ENCODE measurements around the gene ZNF774. TPM values are rescaled to one million over a fixed set of nuclear protein-coding genes. Genes with fewer than 3 reads are reported as not detected.

ZNF774 gene
- total and polyA plus RNA-seq, 10 of the 15 experiments (the other 5 are each of a cell fraction or from before 2014, with no cell fraction given): 0.35 to 2.5 (median 1.7) TPM

DNA sequence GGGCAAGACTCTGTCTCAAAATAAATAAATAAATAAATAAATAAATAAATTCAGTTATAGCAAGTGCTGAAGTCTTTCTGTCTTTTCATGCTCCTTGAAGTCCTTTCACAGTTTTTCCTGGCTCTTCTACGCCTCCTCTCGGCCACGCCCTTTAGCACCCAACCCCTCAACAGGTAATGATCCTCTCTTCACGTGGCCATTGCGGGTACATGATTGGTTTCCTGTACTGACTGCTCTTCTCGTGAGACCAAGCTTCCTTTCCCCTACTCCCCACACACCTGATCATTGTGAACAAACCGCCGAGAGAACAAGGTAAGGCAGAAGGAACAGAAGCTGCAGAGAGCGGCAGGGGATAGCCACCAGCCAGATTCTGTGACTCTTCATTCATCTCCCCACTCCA lies 2.3 kb upstream of the ZNF774 start:
- peaks cover 4% of the 10 kb centered on the region; the same call in 1 of the 2 replicates for H3K4me1 ChIP-seq (ENCODE audit: control insufficient read depth, insufficient read depth, low read length)
- BruUV-seq (replicated peaks): no TSS peak
- no peak overlapping the region for H3K9ac ChIP-seq (ENCODE audit: control insufficient read depth, insufficient read depth, low read length)
- no peaks in the 10 kb centered on the region for H3K36me3 ChIP-seq (ENCODE audit: control insufficient read depth in 2 of 2, insufficient read depth in 2 of 2, low read length in 1 of 2)
- no peaks in the 10 kb centered on the region for H4K20me1 ChIP-seq (ENCODE audit: control insufficient read depth, insufficient read depth)
- ChIA-PET SMC1A (ENCODE audit: uncharacterized antibody, unreplicated experiment) (interaction anchor here (0.7 kb wide), 1 partner anchor 30 kb away, joined by 3 read pairs; no protein-coding TSS in a partner anchor), CTCF (interaction anchor here (2.3 kb wide), 1 partner anchor 29 kb away, joined by 6 read pairs; no protein-coding TSS in a partner anchor), POLR2A (no interaction called here), RAD21 (ENCODE audit: unreplicated experiment) (no interaction called here)
- DNase-seq (ENCODE audit: low read depth, low spot score) (no peak), FAIRE-seq (no peak), ATAC-seq (no peak)
- 63% methylated on average over 9 of the region's 9 CpGs for WGBS (ENCODE audit: insufficient coverage, insufficient replicate concordance, low lambda C conversion rate, missing lambda C conversion rate)
- H2AFZ ChIP-seq (ENCODE audit: control insufficient read depth, low read depth, low read length): no peak overlapping the region
- no peaks in the 10 kb centered on the region for H3K9me3 ChIP-seq (replicated peaks; ENCODE audit: control insufficient read depth, insufficient read depth, low read length)
- intact Hi-C loops (cut with micrococcal nuclease; ENCODE audit: unreplicated experiment) (no loop called here), in situ Hi-C loops (cut with MboI) (loop anchor here (25.0 kb wide), 1 partner anchor 887 kb away; no protein-coding TSS in a partner anchor)
- H3K4me2 ChIP-seq (ENCODE audit: control insufficient read depth, insufficient read depth): no peak overlapping the region
- TF ChIP-seq ZNF274 (IDR thresholded peaks at IDR 0.05; ENCODE audit: insufficient read depth, insufficient read length) (no peak), RB1 (IDR thresholded peaks at IDR 0.05; ENCODE audit: borderline replicate concordance) (no peak), PML (IDR thresholded peaks at IDR 0.05; ENCODE audit: low read length) (no peak), YBX1 (IDR thresholded peaks at IDR 0.05) (no peak), EZH2 (IDR thresholded peaks at IDR 0.05; ENCODE audit: borderline replicate concordance, control insufficient read depth, low read depth, low read length) (no peak)
- TF ChIP-seq, protein P1, sequence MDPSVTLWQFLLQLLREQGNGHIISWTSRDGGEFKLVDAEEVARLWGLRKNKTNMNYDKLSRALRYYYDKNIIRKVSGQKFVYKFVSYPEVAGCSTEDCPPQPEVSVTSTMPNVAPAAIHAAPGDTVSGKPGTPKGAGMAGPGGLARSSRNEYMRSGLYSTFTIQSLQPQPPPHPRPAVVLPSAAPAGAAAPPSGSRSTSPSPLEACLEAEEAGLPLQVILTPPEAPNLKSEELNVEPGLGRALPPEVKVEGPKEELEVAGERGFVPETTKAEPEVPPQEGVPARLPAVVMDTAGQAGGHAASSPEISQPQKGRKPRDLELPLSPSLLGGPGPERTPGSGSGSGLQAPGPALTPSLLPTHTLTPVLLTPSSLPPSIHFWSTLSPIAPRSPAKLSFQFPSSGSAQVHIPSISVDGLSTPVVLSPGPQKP (IDR thresholded peaks at IDR 0.05; ENCODE audit: low read depth, low read length): no peak
- TF ChIP-seq, protein P2, sequence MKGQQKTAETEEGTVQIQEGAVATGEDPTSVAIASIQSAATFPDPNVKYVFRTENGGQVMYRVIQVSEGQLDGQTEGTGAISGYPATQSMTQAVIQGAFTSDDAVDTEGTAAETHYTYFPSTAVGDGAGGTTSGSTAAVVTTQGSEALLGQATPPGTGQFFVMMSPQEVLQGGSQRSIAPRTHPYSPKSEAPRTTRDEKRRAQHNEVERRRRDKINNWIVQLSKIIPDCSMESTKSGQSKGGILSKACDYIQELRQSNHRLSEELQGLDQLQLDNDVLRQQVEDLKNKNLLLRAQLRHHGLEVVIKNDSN (IDR thresholded peaks at IDR 0.05; ENCODE audit: borderline replicate concordance, extremely low read length, insufficient read depth, low read depth, low read length): no peak
- TF ChIP-seq, protein P3, sequence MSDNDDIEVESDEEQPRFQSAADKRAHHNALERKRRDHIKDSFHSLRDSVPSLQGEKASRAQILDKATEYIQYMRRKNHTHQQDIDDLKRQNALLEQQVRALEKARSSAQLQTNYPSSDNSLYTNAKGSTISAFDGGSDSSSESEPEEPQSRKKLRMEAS (IDR thresholded peaks at IDR 0.05; ENCODE audit: low read depth, low read length): no peak
- no peaks in the 10 kb centered on the region for H3K27me3 ChIP-seq (replicated peaks in 1 of 2; ENCODE audit: control insufficient read depth in 2 of 2, insufficient read depth in 2 of 2, low read length in 1 of 2)
- no peak overlapping the region for H3K27ac ChIP-seq (ENCODE audit: control insufficient read depth, insufficient read depth)
- H3K4me3 ChIP-seq: no peak overlapping the region
- no peaks in the 10 kb centered on the region for H3K79me2 ChIP-seq (ENCODE audit: control insufficient read depth, insufficient read depth, low read length)
